Neural cell (in vitro differentiated cells): ENCODE data around the gene PDE11A.

ENCODE experiments used
- CTCF ChIP-seq: fragments of 450-650 bp; IDR thresholded peaks from 2 replicates; pipeline ENCODE4 v1.5.1; 2014; ENCODE audit warnings: antibody characterized with exemption, mild to moderate bottlenecking, moderate library complexity; ENCODE audit not compliant: poor library complexity, severe bottlenecking
- EP300 ChIP-seq: fragments of 450-650 bp; conservative IDR thresholded peaks from 2 replicates; pipeline ENCODE4 v1.6.1; 2014; ENCODE audit warnings: antibody characterized with exemption, mild to moderate bottlenecking, moderate library complexity; ENCODE audit not compliant: poor library complexity, severe bottlenecking
- EZH2 ChIP-seq: fragments of 200-600, 300-800 bp; shearing (Covaris generic), sonication (generic); IDR thresholded peaks from 2 replicates; pipeline ENCODE4 v1.6.1; 2014; ENCODE audit warnings: antibody characterized with exemption, low read length, borderline replicate concordance, mild to moderate bottlenecking; ENCODE audit not compliant: insufficient read depth, poor library complexity, severe bottlenecking
- POLR2AphosphoS5 ChIP-seq: IDR thresholded peaks from 2 replicates; pipeline ENCODE4 v1.6.1; 2012
- RAD21 ChIP-seq: fragments of 450-650 bp; conservative IDR thresholded peaks from 2 replicates; pipeline ENCODE4 v1.6.1; 2014; ENCODE audit warnings: antibody characterized with exemption, mild to moderate bottlenecking, moderate library complexity
- REST ChIP-seq: IDR thresholded peaks from 2 replicates; pipeline ENCODE4 v1.6.1; 2012; ENCODE audit warnings: borderline replicate concordance
- SMC3 ChIP-seq: fragments of 450-650 bp; conservative IDR thresholded peaks from 2 replicates; pipeline ENCODE4 v1.6.1; 2014; ENCODE audit warnings: antibody characterized with exemption, mild to moderate bottlenecking, moderate library complexity; ENCODE audit not compliant: poor library complexity
- TAF1 ChIP-seq: IDR thresholded peaks from 2 replicates; pipeline ENCODE4 v1.6.1; 2012; ENCODE audit warnings: low read depth

- no peak for TF ChIP-seq CTCF
- TF ChIP-seq EZH2, result no peak
- no peak for TF ChIP-seq RAD21
- TF ChIP-seq EP300, result no peak
- no peak for TF ChIP-seq POLR2AphosphoS5
- TF ChIP-seq SMC3, result no peak
- no peak for TF ChIP-seq REST
- no peak for TF ChIP-seq TAF1
Observed at GRCh38 chr2:177916342-177916741, 156.2 kb downstream of the PDE11A start.
